Large intestine (tissue), 3 donors: ENCODE measurements around the gene TMEM263. TPM values are rescaled to one million over a fixed set of nuclear protein-coding genes. Genes with fewer than 3 reads are reported as not detected.
"Not testable (repeated sequence)": the region's sequence is repeated elsewhere in the genome, so short reads cannot be mapped to it uniquely, and the experiment has no call there.

Source experiments
- DNase-seq, 2 donors: peaks; one replicate each; pipeline versions ENCODE4 v3.0.0 to v3.0.0-alpha.2; 2013
- H3K27ac ChIP-seq: one replicate; pipeline ENCODE4 v1.5.1; 2013; ENCODE audit warnings: low read length
- H3K27me3 ChIP-seq: 2 replicates; pipeline ENCODE4 v1.6.1; 2013; ENCODE audit warnings: low read length; ENCODE audit not compliant: control insufficient read depth, insufficient read depth
- H3K36me3 ChIP-seq: 2 replicates; pipeline ENCODE4 v1.6.1; 2013; ENCODE audit warnings: low read length; ENCODE audit not compliant: control insufficient read depth, insufficient read depth
- H3K4me1 ChIP-seq: one replicate; pipeline ENCODE4 v1.6.1; 2013; ENCODE audit warnings: low read length; ENCODE audit not compliant: control insufficient read depth, insufficient read depth
- H3K4me3 ChIP-seq: one replicate; pipeline ENCODE4 v1.5.1; 2013; ENCODE audit warnings: low read length
- H3K9me3 ChIP-seq: one replicate; pipeline ENCODE4 v1.6.1; 2013; ENCODE audit warnings: mild to moderate bottlenecking, low read depth, low read length, moderate library complexity; ENCODE audit not compliant: control insufficient read depth
- WGBS: methylation state at CpG from one replicate; pipeline ENCODE4 v1.1.5; 2013; ENCODE audit warnings: low lambda C conversion rate; ENCODE audit not compliant: insufficient coverage; 5-methylcytosine and 5-hydroxymethylcytosine counted together
- polyA plus RNA-seq: library from polyadenylated mRNA; unstranded; fragments of 120-200 nt; gene quantifications from one replicate; pipeline ENCODE4 v1.2.1, GENCODE V29; 2013

The TMEM263 gene
- polyA plus RNA-seq, 1 donor: 44.4 TPM

DNA sequence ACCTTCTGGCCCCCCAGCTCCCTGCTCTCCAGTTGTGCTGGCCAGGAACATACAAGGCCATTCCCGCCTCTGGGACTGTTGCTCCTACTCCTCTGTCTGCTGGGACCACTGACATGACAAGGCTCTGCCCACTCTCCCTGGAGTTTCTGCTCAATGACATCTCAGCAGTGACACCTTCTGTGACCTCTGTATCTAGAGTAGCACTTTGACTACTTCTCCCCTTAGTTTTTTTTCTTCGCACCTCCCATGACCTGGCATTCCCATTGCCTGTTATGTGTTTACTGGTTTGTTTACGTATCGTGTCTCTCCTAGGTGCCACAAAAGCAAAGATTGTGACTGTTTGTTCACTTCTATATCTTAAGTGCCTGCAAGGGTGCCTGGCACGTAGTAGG is 40.1 kb upstream of the TMEM263 start:
- H3K27me3 ChIP-seq: no peaks in the 10 kb centered on the region

DNA sequence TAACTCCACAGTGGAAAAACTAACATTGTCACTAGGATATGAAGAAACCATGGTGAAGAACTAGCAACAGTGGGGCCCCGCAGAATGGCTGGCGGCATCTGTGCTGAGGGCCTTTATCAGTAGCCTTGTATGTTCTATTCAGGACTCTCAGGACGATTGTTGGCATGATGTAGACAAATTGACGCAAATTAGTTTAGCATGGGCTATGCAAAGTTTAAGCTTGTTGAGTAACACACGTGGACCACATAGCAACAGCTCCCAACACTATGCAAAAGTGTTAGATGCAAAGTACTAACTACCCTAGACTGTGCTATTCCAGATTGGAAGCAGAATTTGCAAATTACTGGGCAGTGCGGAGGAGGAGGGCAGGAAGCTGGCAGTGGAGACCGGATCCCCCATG is 38.2 kb upstream of the TMEM263 start:
- DNase-seq: no peak
- Histone ChIP-seq H3K27me3 (peaks cover 2% of the 10 kb centered on the region), H3K36me3 (no peaks in the 10 kb centered on the region), H3K4me3 (no peak overlapping the region), H3K4me1 (no peaks in the 10 kb centered on the region), H3K9me3 (no peaks in the 10 kb centered on the region), H3K27ac (no peak overlapping the region)
- WGBS: no CpG with 5 or more reads among the region's 7 CpGs

More for the DNA sequence above, 40.1 kb upstream of the TMEM263 start:
- no peaks in the 10 kb centered on the region for H3K9me3 ChIP-seq
- no peak overlapping the region for H3K4me3 ChIP-seq
- H3K4me1 ChIP-seq: no peaks in the 10 kb centered on the region
- no peak for DNase-seq
- no peaks in the 10 kb centered on the region for H3K36me3 ChIP-seq
- WGBS: 90% methylated on average over 2 of the region's 5 CpGs
- no peak overlapping the region for H3K27ac ChIP-seq

GRCh38 chr12:106918746-106919145 is 37.0 kb upstream of the TMEM263 start:
- WGBS: no CpG with 5 or more reads among the region's 3 CpGs
- H3K9me3 ChIP-seq: no peaks in the 10 kb centered on the region
- H3K27me3 ChIP-seq: peaks cover 2% of the 10 kb centered on the region
- no peaks in the 10 kb centered on the region for H3K4me1 ChIP-seq
- no peaks in the 10 kb centered on the region for H3K36me3 ChIP-seq
- no peak overlapping the region for H3K27ac ChIP-seq
- H3K4me3 ChIP-seq: no peak overlapping the region
- no peak for DNase-seq

GRCh38 chr12:106919910-106920544 is 35.7 kb upstream of the TMEM263 start:
- WGBS: no CpG with 5 or more reads among the region's 4 CpGs
- DNase-seq: peak in 1 of 2 donors; percentile 31
- Histone ChIP-seq H3K4me3 (no peak overlapping the region), H3K36me3 (no peaks in the 10 kb centered on the region), H3K4me1 (no peaks in the 10 kb centered on the region), H3K27ac (no peak overlapping the region), H3K9me3 (no peaks in the 10 kb centered on the region), H3K27me3 (peaks cover 2% of the 10 kb centered on the region)

DNA sequence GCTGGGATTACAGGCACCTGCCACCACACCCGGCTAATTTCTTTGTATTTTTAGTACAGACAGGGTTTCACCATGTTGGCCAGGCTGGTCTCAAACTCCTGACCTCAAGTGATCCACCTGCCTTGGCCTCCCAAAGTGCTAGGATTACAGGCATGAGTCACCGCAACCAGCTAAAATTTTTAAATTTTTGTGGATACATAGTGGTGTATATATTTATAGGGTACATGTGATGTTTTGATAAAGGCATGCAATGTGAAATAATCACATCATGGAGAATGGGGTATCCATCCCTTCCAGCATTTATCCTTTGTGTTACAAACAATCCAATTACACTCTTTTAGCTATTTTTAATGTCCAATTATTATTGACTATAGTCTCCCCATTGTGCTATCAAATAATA is 33.7 kb upstream of the TMEM263 start:
- H3K4me3 ChIP-seq, H3K9me3 ChIP-seq, H3K27me3 ChIP-seq, DNase-seq, H3K36me3 ChIP-seq, H3K27ac ChIP-seq, H3K4me1 ChIP-seq: not testable (repeated sequence)
- WGBS: no CpG with 5 or more reads among the region's 2 CpGs

GRCh38 chr12:106923594-106923993 is 32.1 kb upstream of the TMEM263 start:
- 100% methylated on average over 1 of the region's 2 CpGs for WGBS
- H3K36me3 ChIP-seq, DNase-seq, H3K27me3 ChIP-seq, H3K9me3 ChIP-seq, H3K27ac ChIP-seq, H3K4me3 ChIP-seq, H3K4me1 ChIP-seq: not testable (repeated sequence)

GRCh38 chr12:106924268-106924861 is 31.3 kb upstream of the TMEM263 start:
- Histone ChIP-seq H3K9me3 (no peaks in the 10 kb centered on the region), H3K36me3 (no peaks in the 10 kb centered on the region), H3K4me3 (no peak overlapping the region), H3K4me1 (no peaks in the 10 kb centered on the region), H3K27ac (no peak overlapping the region), H3K27me3 (peaks cover 2% of the 10 kb centered on the region)
- no peak for DNase-seq
- 64% methylated on average over 2 of the region's 3 CpGs for WGBS

DNA sequence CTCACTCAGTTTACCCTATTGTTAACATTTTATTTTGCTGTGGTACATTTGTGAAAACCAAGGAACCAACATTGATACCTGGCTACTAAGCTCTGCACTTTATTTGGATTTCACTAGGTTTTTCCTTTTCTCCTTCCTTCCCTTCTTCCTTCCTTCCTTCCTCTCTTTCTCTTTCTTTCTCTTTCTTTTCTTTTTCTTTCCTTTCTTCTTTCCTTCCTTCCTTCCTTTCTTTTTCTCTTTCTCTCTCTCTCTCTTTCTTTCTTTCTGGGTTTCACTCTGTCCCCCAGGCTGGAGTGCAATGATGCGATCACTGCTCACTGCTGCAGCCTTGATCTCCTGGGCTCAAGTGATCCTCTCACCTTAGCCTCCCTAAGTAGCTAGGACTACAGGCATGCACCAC is 29.1 kb upstream of the TMEM263 start:
- H3K4me3 ChIP-seq: no peak overlapping the region
- H3K27me3 ChIP-seq: peaks cover 3% of the 10 kb centered on the region
- DNase-seq: no peak
- H3K36me3 ChIP-seq: no peaks in the 10 kb centered on the region
- WGBS: 80% methylated on average over 1 of the region's 1 CpG
- H3K27ac ChIP-seq: no peak overlapping the region
- H3K9me3 ChIP-seq: no peaks in the 10 kb centered on the region
- no peaks in the 10 kb centered on the region for H3K4me1 ChIP-seq

DNA sequence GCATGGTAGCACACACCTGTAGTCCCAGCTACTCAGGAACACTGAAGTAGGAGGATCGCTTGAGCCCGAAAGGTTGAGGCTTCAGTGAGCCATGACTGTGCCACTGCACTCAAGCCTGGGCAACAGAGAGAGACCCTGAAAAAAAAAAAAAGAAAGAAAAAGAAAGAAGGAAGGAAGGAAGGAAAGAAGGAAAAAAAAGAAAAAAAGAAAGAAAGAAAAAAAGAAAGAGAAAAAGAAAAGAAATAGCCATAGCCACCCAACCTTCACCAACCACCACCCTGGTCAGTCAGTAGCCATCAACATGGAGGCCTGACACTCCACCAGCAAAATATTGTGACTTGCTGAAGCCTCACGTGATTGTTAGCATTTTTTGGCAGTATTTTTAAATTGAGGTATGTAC is 21.4 kb upstream of the TMEM263 start:
- Histone ChIP-seq H3K4me3 (no peak overlapping the region), H3K36me3 (no peaks in the 10 kb centered on the region), H3K9me3 (no peaks in the 10 kb centered on the region), H3K4me1 (no peaks in the 10 kb centered on the region), H3K27me3 (peaks cover 5% of the 10 kb centered on the region), H3K27ac (no peak overlapping the region)
- WGBS: 83% methylated on average over 2 of the region's 3 CpGs
- DNase-seq: no peak

GRCh38 chr12:106941481-106942156 is 14.1 kb upstream of the TMEM263 start:
- Histone ChIP-seq H3K4me1 (no peaks in the 10 kb centered on the region), H3K36me3 (no peaks in the 10 kb centered on the region), H3K9me3 (peaks cover 3% of the 10 kb centered on the region), H3K27ac (no peak overlapping the region), H3K27me3 (no peaks in the 10 kb centered on the region), H3K4me3 (no peak overlapping the region)
- WGBS: 42% methylated on average over 3 of the region's 6 CpGs
- DNase-seq: peak; percentile 15 to 45
